BLaER1 treated with 17β-estradiol and CSF1 and Interleukin-3, amounts not matched to agents 10 nM and 100 nM (cell line): ENCODE data around the gene KCP.

Experiments used
- H3K27ac ChIP-seq, 11 experiments: shearing (Covaris generic); formaldehyde crosslinking; 2 replicates each; pipeline ENCODE4 v1.8.1; 2022
- H3K27me3 ChIP-seq, 11 experiments: shearing (Covaris generic); formaldehyde crosslinking; 2 replicates each; pipeline ENCODE4 v1.8.1; 2022
- H3K36me3 ChIP-seq, 11 experiments: shearing (Covaris generic); formaldehyde crosslinking; 2 replicates each; pipeline ENCODE4 v1.8.1; 2022
- H3K4me1 ChIP-seq, 10 experiments: shearing (Covaris generic); formaldehyde crosslinking; 2 replicates each; pipeline ENCODE4 v1.8.1; 2022
- H3K4me2 ChIP-seq, 11 experiments: shearing (Covaris generic); formaldehyde crosslinking; 2 replicates each; pipeline ENCODE4 v1.8.1; 2022
- H3K4me3 ChIP-seq, 10 experiments: shearing (Covaris generic); formaldehyde crosslinking; 2 replicates each; pipeline ENCODE4 v1.8.1; 2022
- H3K9ac ChIP-seq, 11 experiments: shearing (Covaris generic); formaldehyde crosslinking; 2 replicates each; pipeline ENCODE4 v1.8.1; 2022
- H3K9me3 ChIP-seq, 11 experiments: shearing (Covaris generic); formaldehyde crosslinking; replicated peaks in 1 of 11; 2 replicates each; pipeline ENCODE4 v1.8.1; 2022
- H4K20me1 ChIP-seq, 11 experiments: shearing (Covaris generic); formaldehyde crosslinking; 2 replicates each; pipeline ENCODE4 v1.8.1; 2022
- Cebpa-rat ChIP-seq, 11 experiments: shearing (Covaris generic); IDR thresholded peaks; 2 replicates each; pipeline ENCODE4 v1.8.1; 2022

Gene KCP

GRCh38 chr7:128848289-128849155 lies 62.0 kb downstream of the KCP start:
- no peak overlapping the region for H3K9ac ChIP-seq
- no peak overlapping the region for H3K27ac ChIP-seq
- no peak for TF ChIP-seq Cebpa-rat (IDR thresholded peaks at IDR 0.05)
- no peaks in the 10 kb centered on the region for H3K9me3 ChIP-seq
- H3K27me3 ChIP-seq, result no peaks in the 10 kb centered on the region
- H3K4me1 ChIP-seq, result no peaks in the 10 kb centered on the region
- H3K36me3 ChIP-seq, result no peaks in the 10 kb centered on the region
- no peak overlapping the region for H3K4me2 ChIP-seq
- H3K4me3 ChIP-seq, result no peak overlapping the region
- no peaks in the 10 kb centered on the region for H4K20me1 ChIP-seq

GRCh38 chr7:128847721-128848211 lies 62.7 kb downstream of the KCP start:
- Histone ChIP-seq H3K27me3 (no peaks in the 10 kb centered on the region), H4K20me1 (no peaks in the 10 kb centered on the region), H3K9me3 (no peaks in the 10 kb centered on the region), H3K36me3 (no peaks in the 10 kb centered on the region), H3K9ac (no peak overlapping the region), H3K4me3 (no peak overlapping the region), H3K27ac (no peak overlapping the region), H3K4me1 (no peaks in the 10 kb centered on the region), H3K4me2 (no peak overlapping the region)
- TF ChIP-seq Cebpa-rat (IDR thresholded peaks at IDR 0.05), result no peak

DNA sequence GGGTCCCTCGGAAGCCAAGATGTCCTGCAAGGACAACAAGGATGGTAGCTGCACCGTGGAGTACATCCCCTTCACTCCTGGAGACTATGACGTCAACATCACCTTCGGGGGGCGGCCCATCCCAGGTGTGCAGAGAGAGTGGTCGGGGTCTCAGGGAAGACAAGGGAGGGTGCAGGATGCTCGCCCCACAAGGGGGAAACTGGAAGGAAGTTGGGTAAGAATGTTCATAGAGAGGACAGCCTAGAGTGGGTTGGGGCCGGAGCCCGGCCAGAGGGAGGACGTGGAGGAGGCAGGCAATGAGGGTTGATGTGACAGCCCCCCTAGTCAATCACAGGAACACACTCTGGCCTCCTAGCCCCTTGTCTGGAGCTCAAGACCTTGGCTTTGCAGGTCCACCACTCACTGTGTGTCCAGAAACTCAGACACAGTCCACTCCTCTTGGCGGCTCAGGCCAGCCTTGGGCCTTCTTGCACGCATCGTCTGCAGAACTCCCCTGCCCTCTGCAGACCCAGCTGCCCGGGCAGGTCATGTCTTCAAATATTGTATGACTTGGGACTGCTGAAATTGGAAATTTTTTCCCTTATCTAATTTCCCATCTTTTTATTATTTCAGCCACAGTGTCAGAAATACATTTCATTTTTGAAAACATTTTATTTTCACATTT lies 63.6 kb downstream of the KCP start:
- Histone ChIP-seq H3K9me3 (no peaks in the 10 kb centered on the region), H3K4me1 (peaks cover 0 to under 1% (median 0%) of the 10 kb centered on the region in 10 experiments; a peak in 1 of 20 replicates), H3K4me3 (no peak overlapping the region), H3K9ac (no peak overlapping the region), H3K27ac (no peak overlapping the region), H3K36me3 (no peaks in the 10 kb centered on the region), H4K20me1 (no peaks in the 10 kb centered on the region), H3K27me3 (no peaks in the 10 kb centered on the region), H3K4me2 (no peak overlapping the region)
- no peak for TF ChIP-seq Cebpa-rat (IDR thresholded peaks at IDR 0.05)

GRCh38 chr7:128845987-128846386 lies 64.5 kb downstream of the KCP start:
- Histone ChIP-seq H4K20me1 (no peaks in the 10 kb centered on the region), H3K9ac (no peak overlapping the region), H3K27ac (no peak overlapping the region), H3K4me3 (no peak overlapping the region), H3K36me3 (no peaks in the 10 kb centered on the region), H3K9me3 (no peaks in the 10 kb centered on the region), H3K4me2 (no peak overlapping the region), H3K27me3 (no peaks in the 10 kb centered on the region), H3K4me1 (peaks cover 0 to 5% (median 2%) of the 10 kb centered on the region in 10 experiments; a peak in 6 of 20 replicates)
- no peak for TF ChIP-seq Cebpa-rat (IDR thresholded peaks at IDR 0.05)

GRCh38 chr7:128845475-128845874 lies 65.0 kb downstream of the KCP start:
- Histone ChIP-seq H3K9me3 (no peaks in the 10 kb centered on the region), H4K20me1 (no peaks in the 10 kb centered on the region), H3K4me2 (no peak overlapping the region), H3K36me3 (no peaks in the 10 kb centered on the region), H3K27me3 (no peaks in the 10 kb centered on the region), H3K9ac (no peak overlapping the region), H3K4me3 (no peak overlapping the region), H3K27ac (no peak overlapping the region), H3K4me1 (peaks cover 0 to 6% (median 2%) of the 10 kb centered on the region in 10 experiments; a peak in 6 of 20 replicates)
- TF ChIP-seq Cebpa-rat (IDR thresholded peaks at IDR 0.05), result no peak

- no peak overlapping the region for H3K4me3 ChIP-seq
- no peaks in the 10 kb centered on the region for H3K9me3 ChIP-seq
- TF ChIP-seq Cebpa-rat (IDR thresholded peaks at IDR 0.05), result no peak
- H3K36me3 ChIP-seq, result no peaks in the 10 kb centered on the region
- no peaks in the 10 kb centered on the region for H3K27me3 ChIP-seq
- H3K27ac ChIP-seq, result no peak overlapping the region
- no peak overlapping the region for H3K9ac ChIP-seq
- H4K20me1 ChIP-seq, result no peaks in the 10 kb centered on the region; a peak in 1 of 22 replicates
- H3K4me1 ChIP-seq, result peaks cover 0 to 6% (median 2%) of the 10 kb centered on the region in 10 experiments; a peak in 6 of 20 replicates
- no peak overlapping the region for H3K4me2 ChIP-seq
Measured at GRCh38 chr7:128844777-128845311, 65.7 kb downstream of the KCP start.

DNA sequence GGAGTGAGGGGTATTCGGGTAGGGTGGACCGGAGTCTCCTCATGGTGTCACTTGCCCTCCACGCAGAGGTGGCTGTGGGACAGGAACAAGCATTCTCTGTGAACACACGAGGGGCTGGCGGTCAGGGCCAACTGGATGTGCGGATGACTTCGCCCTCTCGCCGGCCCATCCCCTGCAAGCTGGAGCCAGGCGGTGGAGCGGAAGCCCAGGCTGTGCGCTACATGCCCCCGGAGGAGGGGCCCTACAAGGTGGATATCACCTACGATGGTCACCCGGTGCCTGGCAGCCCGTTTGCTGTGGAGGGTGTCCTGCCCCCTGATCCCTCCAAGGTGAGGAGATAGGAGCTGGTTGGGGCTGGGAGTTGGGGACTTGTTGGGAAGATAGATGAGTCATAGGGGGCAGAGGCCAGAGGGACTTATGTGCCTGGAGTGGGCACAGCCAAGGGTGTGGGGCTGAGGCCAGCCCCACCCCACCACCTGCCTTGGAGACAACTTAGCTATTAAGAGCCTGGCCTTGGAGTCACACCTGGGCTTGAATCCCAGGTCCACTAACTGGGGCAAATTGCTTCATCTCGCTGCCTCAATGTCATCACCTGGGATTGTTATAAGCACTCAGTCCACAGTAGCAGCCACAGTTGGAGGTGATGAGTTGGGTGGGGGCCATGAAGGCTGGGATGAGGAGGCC lies 66.4 kb downstream of the KCP start:
- no peak overlapping the region for H3K4me3 ChIP-seq

DNA sequence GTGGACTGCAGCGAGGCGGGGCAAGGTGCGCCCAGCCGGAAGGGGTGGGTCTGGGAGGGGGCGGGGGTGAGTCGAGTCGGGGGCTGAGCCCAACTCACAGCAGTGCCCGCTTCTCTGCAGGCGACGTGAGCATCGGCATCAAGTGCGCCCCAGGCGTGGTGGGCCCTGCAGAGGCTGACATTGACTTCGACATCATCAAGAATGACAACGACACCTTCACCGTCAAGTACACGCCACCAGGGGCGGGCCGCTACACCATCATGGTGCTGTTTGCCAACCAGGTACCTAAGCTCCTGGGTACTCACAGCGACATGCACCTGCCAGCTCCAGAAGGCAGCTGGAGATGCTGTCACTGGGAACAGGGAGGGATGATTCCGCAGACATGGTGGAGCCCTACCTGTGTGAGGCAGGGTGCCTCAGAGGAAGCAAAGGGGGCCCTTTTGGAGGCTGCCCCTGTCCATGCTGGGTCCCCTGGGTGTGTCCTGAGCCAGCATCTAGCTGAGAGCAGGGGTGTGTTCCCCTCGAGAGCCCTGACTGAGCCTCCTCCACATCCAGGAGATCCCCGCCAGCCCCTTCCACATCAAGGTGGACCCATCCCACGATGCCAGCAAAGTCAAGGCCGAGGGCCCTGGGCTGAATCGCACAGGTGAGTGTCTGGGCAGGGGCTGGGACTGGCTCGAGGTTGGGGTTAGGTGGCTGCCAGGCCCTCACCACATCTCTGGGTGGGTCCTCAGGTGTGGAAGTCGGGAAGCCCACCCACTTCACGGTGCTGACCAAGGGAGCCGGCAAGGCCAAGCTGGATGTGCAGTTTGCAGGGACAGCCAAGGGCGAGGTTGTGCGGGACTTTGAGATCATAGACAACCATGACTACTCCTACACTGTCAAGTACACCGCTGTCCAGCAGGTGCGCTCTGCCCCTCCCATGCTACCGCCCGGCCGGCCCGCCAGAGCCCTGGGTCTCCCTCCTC lies 67.6 kb downstream of the KCP start:
- Histone ChIP-seq H3K36me3 (no peaks in the 10 kb centered on the region), H4K20me1 (no peaks in the 10 kb centered on the region; a peak in 1 of 22 replicates), H3K27me3 (no peaks in the 10 kb centered on the region), H3K27ac (no peak overlapping the region), H3K4me3 (no peak overlapping the region), H3K4me2 (no peak overlapping the region), H3K9me3 (no peaks in the 10 kb centered on the region), H3K4me1 (peaks cover 0 to 6% (median 2%) of the 10 kb centered on the region in 10 experiments; a peak in 6 of 20 replicates), H3K9ac (no peak overlapping the region)
- TF ChIP-seq Cebpa-rat (IDR thresholded peaks at IDR 0.05), result no peak

More for the DNA sequence above, 66.4 kb downstream of the KCP start:
- Histone ChIP-seq H3K27ac (no peak overlapping the region), H3K9me3 (no peaks in the 10 kb centered on the region), H3K27me3 (no peaks in the 10 kb centered on the region), H4K20me1 (no peaks in the 10 kb centered on the region; a peak in 1 of 22 replicates), H3K4me1 (peaks cover 0 to 6% (median 2%) of the 10 kb centered on the region in 10 experiments; a peak in 6 of 20 replicates), H3K36me3 (no peaks in the 10 kb centered on the region), H3K4me2 (no peak overlapping the region), H3K9ac (no peak overlapping the region)
- TF ChIP-seq Cebpa-rat (IDR thresholded peaks at IDR 0.05), result no peak
